GM21423 (cell line): ENCODE data around the gene OPA3.

Source experiments
- ATAC-seq: cut with Tn5 transposase; IDR thresholded peaks from one replicate; pipeline ENCODE4 v1.9.1; 2021; ENCODE audit warnings: mild to moderate bottlenecking, moderate library complexity; ENCODE audit not compliant: unreplicated experiment

Gene OPA3

DNA sequence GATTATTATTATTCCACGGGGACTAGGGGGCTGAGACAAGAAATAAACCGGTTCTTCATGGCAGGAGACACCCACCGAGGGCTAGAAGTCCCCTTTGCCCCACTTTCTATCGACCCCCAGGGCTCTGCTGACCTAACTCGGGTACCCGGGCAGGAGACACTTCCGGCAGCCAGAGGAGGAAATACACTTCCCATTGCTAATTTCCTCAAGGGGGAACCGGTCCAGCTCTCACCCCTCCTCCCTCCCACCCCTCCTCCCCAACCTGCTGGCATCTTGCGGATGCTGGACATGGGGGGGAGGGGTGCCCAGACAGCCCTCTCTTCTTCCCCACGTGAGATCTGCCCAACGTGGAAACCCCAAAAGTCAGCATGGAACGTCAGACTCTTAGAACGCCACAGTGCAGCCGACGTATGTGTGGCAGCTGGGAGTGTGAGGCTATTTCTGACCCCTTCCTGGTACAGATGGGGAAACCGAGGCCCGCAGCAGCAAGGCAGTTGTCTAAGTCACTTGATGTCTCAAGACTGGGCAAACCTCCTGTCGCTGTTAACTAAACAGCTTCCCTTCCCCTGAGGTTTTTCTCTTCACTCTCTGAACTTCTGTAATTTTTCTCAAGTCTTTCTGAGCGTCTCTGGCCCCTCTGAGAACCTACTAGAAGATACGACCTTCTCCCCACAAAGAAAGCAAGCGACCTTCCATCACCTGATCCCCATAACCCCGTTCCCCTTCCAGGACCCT lies 13.8 kb upstream of the OPA3 start:
- no peak for ATAC-seq

DNA sequence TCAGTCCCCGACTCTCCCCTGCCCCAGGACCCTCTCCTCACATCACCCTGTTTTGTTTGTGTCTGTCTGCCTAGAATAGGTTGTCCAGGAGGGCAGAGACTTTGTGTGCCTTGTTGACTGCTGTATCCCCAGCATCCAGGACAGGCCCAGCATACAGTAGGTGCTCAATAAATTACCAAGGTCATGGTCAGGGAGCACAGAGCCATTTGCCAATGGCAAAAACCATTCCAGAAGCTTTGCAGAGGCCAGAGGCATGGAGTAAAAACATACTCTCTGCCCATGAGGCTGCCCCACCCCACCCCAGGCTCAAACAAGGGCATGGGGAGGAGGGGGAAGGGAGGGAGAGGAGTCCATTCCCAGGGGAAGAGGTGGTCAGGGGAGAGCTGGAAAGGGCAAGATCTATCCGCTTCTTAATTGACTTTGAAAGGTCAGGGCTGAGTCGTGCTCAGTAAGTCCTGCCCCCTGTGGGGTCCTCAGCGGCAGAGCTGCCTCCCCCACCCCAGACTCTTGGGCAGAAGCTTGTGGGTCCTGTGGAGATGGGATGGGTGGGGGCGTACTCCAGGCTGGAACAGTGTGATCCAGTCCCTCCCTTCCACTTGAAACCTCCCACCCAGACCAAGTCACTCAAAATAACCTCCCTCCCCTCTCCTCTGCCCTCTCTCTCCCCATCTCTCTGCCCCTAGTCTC lies 13.0 kb upstream of the OPA3 start:
- ATAC-seq = no peak

DNA sequence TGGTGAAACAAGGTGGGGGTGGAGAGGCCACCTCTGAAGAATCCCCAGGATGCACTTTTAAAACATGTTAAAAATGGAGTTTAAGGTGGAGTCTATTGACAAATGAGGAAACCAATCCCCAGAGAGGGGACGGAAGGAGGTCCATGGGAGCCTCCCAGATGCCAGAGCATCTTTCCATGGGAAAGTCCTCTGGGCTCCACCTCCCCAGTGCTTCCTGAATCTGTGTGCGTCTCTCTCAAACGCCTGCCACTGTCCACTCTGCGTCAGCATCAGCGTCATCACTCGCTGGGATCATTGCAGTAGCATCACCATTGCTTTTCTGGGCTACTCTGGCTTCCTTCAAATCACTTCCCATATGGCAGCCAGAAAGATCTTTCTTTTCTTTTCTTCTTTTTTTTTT lies 11.2 kb upstream of the OPA3 start:
- ATAC-seq = no peak

DNA sequence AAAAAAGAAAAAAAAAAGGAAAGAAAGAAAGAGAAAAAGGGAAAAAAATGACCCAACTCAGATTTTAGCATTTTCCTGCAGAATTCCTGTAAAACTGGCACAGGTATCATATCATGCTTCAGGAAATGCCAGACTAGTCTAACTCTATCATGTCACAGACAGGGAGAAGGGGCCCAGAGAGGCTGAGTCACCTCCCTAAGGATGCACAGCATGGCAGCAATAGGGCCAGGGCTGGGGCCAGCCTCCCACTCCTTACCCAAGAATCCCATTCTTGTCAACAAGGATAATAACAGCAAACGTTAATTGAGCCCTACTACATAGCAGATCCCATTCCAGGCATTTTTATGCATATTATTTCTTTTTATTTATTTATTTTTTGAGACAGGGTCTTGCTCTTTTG lies 8.9 kb upstream of the OPA3 start:
- no peak for ATAC-seq

DNA sequence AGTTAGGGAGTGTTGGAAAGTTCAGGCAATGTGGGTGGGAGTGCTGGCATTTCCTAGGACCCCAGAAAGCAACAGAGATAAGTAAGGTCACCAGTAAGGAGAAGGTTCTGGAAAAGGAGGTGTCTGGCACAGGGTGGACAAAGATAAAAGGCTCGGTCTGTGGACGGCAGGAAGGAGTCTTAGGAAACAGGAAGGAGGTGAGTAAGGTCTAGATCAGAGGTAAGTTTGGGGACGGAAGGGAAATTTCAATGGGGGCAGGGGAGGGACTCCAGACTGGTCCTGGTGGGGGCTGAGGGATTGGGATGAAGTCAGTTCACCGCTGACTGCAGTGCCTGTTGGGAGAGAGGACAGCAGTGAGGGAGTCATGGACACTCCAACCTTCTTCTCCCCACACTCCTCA lies 7.8 kb upstream of the OPA3 start:
- no peak for ATAC-seq

DNA sequence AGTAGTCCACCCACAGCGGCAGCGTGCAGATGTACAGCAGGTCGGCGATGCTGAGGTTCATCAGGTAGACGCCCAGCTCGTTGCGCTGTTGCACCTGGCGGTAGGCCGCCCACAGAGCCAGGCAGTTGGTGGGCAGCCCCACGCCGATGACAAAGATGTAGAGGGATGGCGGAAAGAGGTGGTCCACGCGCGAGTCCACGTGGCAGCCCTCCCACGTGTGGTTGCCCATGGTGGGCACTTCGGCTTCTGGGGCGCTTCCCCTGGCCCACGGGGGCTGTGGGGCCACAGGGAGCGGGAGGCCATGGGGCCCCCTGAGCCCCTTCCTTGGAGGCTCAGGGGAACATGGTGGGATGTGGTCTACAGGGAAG lies 7.0 kb upstream of the OPA3 start:
- no peak for ATAC-seq

DNA sequence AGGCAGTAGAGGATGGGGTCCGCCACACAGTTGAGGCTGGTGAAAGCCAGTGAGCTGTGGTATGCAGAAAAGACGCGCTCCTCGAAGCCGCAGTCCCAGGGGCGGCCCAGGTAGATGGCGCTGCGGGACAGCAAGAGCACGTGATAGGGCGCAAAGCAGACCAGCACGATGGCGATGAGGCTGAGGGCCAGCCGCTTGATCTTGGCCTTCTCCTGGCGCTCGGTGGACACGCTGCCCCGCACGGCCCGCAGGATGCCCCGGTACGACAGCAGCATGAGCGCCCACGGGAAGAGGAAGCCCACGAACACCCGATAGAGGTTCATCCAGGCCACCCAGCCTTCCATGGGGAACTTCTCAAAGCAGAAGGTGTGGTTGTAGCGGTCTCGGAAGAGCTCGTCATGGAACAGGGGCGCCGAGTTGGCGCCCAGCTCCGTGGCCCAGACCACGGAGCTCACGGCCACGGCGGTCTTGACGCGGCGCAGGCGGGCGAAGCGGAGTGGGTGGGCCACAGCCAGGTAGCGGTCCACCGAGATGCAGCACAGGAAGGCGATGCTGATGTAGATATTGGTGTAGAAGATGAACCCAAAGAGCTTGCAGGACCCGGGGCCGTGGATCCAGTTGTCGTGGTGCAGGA lies 6.5 kb upstream of the OPA3 start:
- ATAC-seq = no peak

DNA sequence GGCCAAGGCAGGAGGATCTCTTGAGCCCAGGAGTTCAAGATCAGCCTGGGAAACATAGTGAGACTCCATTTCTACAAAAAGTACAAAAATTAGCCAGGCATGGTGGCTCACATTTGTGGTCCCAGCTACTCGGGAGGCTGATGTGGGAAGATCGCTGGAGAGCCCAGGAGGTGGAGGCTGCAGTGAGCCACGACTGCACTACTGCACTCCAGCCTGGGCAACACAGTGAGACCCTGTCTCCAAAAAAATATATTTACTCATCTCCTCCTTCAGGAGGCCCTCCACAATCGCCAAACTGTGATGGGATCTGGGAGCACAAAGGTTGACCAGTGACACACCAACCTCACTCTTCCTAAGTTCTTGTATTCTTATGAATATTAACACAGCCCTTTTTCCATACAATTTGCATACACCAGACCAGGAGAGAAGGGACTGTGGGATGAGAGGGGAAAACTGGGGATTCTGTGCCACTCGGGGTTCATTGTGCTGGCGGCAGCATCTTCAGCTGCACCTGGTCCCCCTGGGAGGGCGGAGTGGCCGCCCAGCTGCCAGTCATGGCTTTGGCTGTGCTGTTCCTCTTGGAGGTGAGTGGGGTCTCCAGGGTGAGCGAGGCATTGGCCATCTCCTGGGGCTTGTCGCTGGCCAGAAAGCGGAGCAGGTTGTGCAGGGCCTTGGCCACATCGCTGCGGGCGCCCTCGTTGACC lies 5.8 kb upstream of the OPA3 start:
- ATAC-seq = no peak

DNA sequence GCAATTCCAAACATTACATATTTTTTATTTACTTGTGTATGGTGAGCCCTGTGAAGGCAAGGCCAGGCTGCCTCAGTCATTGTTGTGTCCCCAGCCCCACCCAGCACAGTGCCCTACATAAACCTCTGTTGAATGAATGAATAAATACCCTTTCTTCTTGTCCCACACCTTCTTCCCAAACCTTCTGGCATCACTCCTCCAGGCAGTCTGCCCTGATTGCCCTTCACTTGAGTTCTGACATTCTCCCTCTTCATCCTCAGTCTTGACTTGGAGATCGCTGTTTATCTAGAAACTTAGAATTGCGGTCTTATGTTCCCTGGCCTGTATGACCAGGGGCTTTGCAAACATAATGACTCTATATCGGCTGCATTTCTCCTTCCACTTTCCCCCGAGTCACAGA lies 5.2 kb upstream of the OPA3 start:
- ATAC-seq = no peak

DNA sequence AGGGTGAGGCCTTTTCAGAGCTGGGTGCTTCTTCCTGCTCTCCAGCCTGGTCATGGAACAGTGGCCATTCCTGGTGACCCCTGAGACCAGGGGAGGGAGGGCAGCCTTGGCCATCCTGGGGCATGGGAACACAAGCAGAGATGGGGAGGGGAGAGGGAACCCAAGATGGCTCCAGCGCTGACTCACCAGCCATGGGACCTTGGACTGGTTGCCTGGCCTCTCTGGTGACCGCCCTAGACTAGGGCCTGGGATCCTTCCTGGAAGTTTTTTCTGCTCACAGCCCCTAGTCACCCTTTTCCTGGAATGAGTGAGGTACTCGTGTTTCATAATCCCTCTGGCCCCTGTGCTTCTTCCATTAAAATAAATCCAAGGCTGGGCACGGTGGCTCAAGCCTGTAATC lies 3.3 kb upstream of the OPA3 start:
- no peak for ATAC-seq

DNA sequence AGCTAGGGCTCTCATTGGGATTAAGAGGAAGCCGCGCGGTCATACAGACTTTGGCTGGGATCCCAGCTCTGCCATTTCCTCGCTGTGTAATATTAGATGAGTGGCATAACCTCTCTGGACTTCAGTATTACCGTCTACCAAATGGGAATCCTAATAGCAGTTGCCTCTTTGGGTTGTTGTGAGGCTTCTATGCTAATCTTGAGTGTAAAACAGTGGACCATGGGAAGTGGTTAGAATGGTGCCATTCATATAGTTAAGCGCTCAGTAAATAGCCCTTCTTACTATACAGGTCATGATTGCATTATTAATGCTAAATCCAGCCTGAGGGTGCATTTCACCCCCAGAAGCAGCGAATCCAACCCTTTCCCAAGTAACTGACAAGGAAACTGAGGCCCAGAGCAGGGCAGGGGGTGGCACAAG lies 566 bp upstream of the OPA3 start:
- ATAC-seq = no peak

DNA sequence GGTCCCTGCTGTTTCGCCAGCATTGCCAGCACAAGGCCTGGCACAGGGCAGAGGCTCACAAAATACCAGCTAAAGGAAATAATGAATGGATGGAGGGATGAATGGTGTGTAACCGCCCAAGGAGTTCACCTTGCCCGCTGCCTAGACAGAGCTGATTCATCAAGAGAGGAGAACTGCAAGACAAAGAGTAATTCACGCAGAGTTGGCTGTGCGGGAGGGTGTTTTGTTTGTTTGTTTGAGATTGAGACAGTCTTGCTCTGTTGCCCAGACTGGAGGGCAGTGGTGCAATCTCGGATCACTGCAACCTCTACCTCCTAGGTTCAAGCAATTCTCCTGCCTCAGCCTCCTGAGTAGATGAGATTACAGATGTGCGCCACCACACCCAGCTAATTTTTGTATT lies 3.0 kb downstream of the OPA3 start:
- ATAC-seq = no peak

DNA sequence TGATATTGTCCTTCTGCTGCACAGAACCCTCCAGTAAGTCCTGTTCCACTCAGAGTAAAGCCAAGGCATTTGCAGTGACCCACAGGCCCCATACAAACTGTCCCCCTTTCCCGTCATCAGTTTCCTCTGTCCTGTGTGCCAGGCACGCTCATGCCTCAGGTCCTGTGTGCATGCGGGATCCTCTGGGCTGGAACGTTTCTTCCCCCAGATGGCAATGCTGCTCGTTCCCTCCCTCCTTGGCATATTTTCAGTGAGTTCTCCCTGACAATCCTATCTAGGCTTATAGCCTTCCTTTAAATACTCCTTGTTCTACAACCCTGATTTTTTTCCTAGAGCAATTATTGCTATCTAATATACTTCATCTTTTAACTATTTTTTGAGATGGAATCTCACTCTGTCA lies 5.7 kb downstream of the OPA3 start:
- no peak for ATAC-seq

DNA sequence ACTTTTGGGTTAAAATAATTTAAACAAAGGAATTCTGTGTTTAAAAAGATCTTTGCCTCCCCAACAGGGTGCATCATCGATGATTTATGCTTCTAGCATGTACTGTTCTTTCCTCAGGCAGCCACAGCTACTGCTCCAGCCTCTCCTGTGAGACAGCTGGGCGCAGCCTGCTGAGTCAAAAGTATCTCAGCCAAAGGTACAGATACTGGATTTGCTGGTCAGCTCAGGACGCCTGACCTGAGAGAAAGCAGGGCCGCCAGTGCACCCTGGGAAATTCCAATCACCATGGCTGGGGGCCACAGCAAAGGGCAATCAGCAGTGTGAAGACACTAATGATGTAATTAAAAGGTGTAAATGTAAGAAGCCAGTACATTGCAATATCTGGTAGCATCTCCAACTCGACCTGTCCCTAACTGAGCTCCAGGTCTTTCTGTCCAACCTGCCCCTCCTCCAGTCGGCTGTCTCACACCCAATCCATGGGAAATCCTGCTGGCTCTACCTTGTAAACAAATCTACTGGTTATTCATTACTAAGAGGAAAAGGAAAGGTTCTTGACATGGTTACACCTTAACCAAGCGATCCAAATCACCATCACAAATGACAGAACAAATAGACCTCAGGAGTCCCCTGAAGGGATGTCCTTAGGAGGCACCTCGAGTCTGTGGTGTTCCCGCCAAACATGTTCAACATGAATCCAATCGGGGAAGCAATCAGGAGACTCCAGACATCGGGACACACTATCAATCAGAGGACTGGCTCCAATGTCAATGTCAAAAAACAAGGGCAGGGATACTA lies 7.3 kb downstream of the OPA3 start:
- no peak for ATAC-seq

DNA sequence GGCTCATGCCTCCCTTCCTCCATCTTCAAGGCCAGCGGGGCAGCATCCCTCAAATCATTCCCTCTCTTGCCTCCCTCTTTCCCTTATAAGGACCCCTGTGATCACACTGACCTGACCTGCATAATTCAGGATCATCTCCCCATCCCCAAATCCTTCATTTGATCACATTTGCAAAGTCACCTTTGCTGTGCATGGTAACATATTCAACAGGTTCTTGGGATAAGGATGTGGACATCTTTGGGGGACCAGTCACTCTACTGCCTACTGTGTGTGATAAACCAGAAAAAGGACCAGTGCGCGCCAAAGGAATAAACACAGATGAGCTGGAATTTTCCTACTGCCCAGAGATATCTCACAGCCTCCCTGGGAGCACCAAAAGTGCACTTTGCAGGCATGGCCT lies 7.9 kb downstream of the OPA3 start:
- ATAC-seq = no peak

DNA sequence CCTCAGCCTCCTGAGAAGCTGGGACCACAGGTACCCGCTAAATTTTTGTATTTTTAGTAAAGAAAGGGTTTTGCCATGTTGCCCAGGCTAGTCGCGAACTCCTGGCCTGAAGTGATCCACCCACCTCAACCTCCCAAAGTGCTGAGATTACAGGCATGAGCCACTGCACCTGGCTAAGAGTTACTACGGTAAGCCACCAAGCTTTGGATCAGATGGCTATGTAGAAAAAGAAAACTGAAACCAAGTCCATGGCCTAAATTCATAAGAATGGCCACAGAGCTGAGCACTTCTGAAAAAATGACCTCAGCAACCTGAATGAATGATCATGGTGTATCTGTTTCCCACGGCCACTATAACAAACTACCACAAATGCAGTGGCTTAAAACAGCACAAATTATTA lies 9.4 kb downstream of the OPA3 start:
- no peak for ATAC-seq

DNA sequence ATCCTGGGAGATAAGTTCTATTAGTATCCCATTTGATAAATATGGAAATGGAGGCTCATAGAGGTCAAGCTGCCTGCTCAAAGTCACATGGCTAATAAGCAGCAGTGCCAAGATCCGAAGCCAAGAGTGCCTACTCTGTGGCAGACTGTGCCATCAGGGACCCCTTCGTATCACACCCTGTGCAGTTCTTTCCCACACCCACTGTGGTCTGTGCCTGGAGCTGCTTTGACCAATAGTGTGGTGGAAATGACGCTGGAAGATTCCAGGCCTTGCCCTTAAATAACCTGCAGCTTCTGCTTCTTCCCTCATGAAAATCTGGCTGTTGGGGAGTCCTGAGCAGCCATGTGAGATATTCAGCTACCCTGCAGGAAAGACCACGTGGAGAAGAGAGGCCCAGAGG lies 10.1 kb downstream of the OPA3 start:
- no peak for ATAC-seq

DNA sequence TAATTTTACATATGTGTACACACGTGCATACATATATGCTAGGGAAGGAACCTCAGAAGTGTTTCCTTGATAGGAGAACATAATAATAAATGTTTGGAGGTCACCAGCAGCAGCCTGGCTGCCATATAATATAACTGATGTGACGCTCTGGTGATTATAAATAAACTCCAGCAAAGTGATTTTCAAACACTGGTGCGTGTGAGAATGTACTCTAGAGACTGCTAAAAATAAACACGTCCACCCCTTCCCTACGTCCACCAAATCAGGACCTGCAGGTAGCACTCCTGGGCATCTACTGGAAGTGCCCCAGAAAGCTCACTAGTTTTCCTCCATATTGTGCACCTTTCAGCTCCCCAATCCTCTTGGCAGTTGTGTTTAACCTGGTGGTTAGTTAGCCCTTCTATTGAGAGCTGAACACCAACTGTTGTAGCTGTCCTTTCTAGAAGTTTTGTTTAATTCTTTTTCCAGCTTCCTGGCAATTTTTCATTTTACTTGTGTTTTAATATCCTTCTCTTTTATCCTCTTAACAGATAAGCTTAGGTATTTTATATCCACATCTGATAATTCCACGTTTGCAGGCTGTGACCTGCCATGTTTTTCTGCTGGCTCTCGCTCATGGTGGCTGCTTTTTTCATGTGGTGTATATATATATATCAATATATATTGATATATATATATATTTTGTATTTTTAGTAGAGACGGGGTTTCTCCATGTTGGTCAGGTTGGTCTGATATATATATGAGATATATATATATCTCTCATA lies 13.0 kb downstream of the OPA3 start:
- no peak for ATAC-seq

DNA sequence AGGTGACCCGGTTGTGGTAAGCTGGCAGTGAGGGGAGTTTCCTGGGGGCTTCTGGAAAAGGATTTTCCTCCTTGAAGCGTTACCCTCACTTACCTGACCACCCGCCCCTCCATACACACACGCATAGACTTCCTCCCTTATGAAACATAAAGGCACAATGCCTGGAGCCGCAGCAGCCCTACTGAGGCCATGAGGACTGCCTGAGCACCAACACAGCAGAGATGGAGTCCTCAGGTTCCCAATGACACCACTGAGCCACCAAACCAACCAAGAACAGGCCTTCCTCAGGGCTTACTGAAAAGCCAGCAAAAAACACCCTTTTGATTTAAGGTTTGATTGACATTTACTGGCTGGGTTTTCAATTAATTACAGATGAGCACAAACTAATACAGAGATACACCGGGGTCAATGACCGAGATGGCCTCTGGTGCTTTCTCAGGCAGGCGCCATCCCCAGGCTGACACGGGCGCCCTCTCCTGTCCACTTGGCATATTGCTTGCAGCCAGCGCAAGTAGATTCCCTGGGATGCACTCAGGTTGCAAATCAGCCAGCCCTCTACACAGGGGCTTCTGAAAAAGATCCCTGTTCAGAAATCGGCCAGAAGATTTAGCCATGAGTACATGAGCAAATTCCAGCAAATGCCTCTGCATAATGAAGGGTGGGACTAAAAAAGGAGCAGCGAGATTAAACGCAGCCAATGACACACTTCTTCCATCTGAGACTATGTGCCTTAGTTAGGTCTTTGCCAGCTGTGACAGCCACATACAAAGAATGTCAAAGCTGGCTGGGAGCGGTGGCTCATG lies 14.8 kb downstream of the OPA3 start:
- no peak for ATAC-seq
